ENCODE results near the gene COG5. TPM values are rescaled to one million over a fixed set of nuclear protein-coding genes. Genes with fewer than 3 reads are reported as not detected.

COG5 gene
- total and polyA plus RNA-seq, 2 of the 8 experiments (the other 6 are each of a cell fraction or from before 2014, with no cell fraction given): 10.5 to 28.1 TPM

- no peak overlapping the region for H3K4me2 ChIP-seq (ENCODE audit: insufficient read depth in 1 of 2, low read depth in 2 of 2, low read length in 2 of 2)
- H2BK12ac ChIP-seq (ENCODE audit: low read depth, low read length): no peak overlapping the region
- H3K27ac ChIP-seq (ENCODE audit: low read depth, low read length): no peak overlapping the region
- no peak for DNase-seq (ENCODE audit: low read depth in 1 of 2, low spot score in 2 of 2)
- no peak overlapping the region for H3K23ac ChIP-seq (ENCODE audit: insufficient read length)
- H4K20me1 ChIP-seq (replicated peaks in 1 of 2; ENCODE audit: control insufficient read depth in 1 of 2, insufficient read depth in 2 of 2, low read length in 2 of 2): peaks cover 0 to 3% of the 10 kb centered on the region in 2 experiments
- no peak overlapping the region for H4K5ac ChIP-seq (ENCODE audit: insufficient read length, low read depth, low read length)
- no peak overlapping the region for H2AFZ ChIP-seq (ENCODE audit: low read length)
- ChIA-PET POLR2A (ENCODE audit: partially characterized antibody) (interaction anchor here (0.6 kb wide), 1 partner anchor 30 kb away, joined by 3 read pairs; no protein-coding TSS in a partner anchor), CTCF (ENCODE audit: partially characterized antibody) (interaction anchor here (1.1 kb wide), 1 partner anchor 22 kb away, joined by 4 read pairs; no protein-coding TSS in a partner anchor)
- H3K79me2 ChIP-seq (ENCODE audit: control insufficient read depth in 1 of 2, insufficient read depth in 2 of 2, low read length in 2 of 2): no peaks in the 10 kb centered on the region
- H3K23me2 ChIP-seq (ENCODE audit: low read depth, low read length): no peaks in the 10 kb centered on the region
- H3K4me1 ChIP-seq (replicated peaks in 1 of 4; ENCODE audit: control insufficient read depth in 3 of 4, insufficient read depth in 4 of 4, low read length in 3 of 4): no peaks in the 10 kb centered on the region
- H3K79me1 ChIP-seq (ENCODE audit: low read depth, low read length): no peaks in the 10 kb centered on the region
- no peak overlapping the region for H2BK20ac ChIP-seq (ENCODE audit: low read length)
- no peak overlapping the region for H3K4ac ChIP-seq (replicated peaks; ENCODE audit: insufficient read length, low read depth, low read length)
- H3K4me3 ChIP-seq (ENCODE audit: extremely low read depth in 1 of 4, insufficient read depth in 2 of 4, low read depth in 3 of 4, low read length in 4 of 4): no peak overlapping the region
- peaks cover 0 to 1% (median 0%) of the 10 kb centered on the region in 4 experiments; a peak in 1 of 7 replicates for H3K27me3 ChIP-seq (replicated peaks in 1 of 4; ENCODE audit: control insufficient read depth in 3 of 4, extremely low read depth in 1 of 4, insufficient read depth in 3 of 4, low read length in 3 of 4)
- WGBS, 2 experiments (ENCODE audit: extremely low coverage in 1 of 2, insufficient coverage in 1 of 2, insufficient read length in 1 of 2, insufficient replicate concordance in 2 of 2, low coverage in 1 of 2, low lambda C conversion rate in 2 of 2, missing lambda C conversion rate in 1 of 2): 92% methylated on average over 4 of the region's 4 CpGs; no CpG with 5 or more reads in 1 of the 2 experiments
- no peak overlapping the region for H2BK120ac ChIP-seq (replicated peaks; ENCODE audit: low read depth, low read length)
- no peak overlapping the region for H4K8ac ChIP-seq (ENCODE audit: extremely low read depth, insufficient read depth, low read length)
- H3K14ac ChIP-seq (ENCODE audit: insufficient read length): no peak overlapping the region
- H2AK5ac ChIP-seq (ENCODE audit: low read depth, low read length): no peak overlapping the region
- no peak overlapping the region; a peak in 1 of 7 replicates for H3K9ac ChIP-seq (replicated peaks in 1 of 4; ENCODE audit: extremely low read depth in 1 of 4, low read depth in 3 of 4, low read length in 3 of 4)
- no peak overlapping the region for H3K18ac ChIP-seq (ENCODE audit: extremely low read depth, low read length)
- H2BK15ac ChIP-seq (ENCODE audit: low read length): no peak overlapping the region
- no peak overlapping the region for H4K91ac ChIP-seq (replicated peaks; ENCODE audit: insufficient read length, low read length)
- FAIRE-seq: no peak
- no peaks in the 10 kb centered on the region; a peak in 1 of 4 replicates for H3K9me3 ChIP-seq (ENCODE audit: insufficient read depth in 2 of 2, low read depth in 1 of 2, low read length in 1 of 2)
- peaks cover 0 to 2% (median 0%) of the 10 kb centered on the region in 4 experiments; a peak in 2 of 8 replicates for H3K36me3 ChIP-seq (ENCODE audit: control insufficient read depth in 2 of 4, insufficient read depth in 4 of 4, low read length in 3 of 4)
- no peak overlapping the region for H2BK5ac ChIP-seq (ENCODE audit: low read depth, low read length)
- no peak overlapping the region for H3K56ac ChIP-seq (replicated peaks; ENCODE audit: insufficient read length, low read depth, low read length)
- no peak for TF ChIP-seq POU5F1 (IDR thresholded peaks at IDR 0.05; ENCODE audit: low read depth, low read length)
- no peak for TF ChIP-seq TAF7 (optimal IDR thresholded peaks at IDR 0.05; ENCODE audit: borderline replicate concordance, low read depth, low read length)
- no peak for TF ChIP-seq TEAD4 (IDR thresholded peaks at IDR 0.05; ENCODE audit: low read depth, low read length)
- no peak for TF ChIP-seq NRF1 (IDR thresholded peaks at IDR 0.05; ENCODE audit: low read depth, low read length)
- no peak for TF ChIP-seq TBP (IDR thresholded peaks at IDR 0.05; ENCODE audit: low read depth, low read length)
- no peak for TF ChIP-seq RBBP5 (IDR thresholded peaks at IDR 0.05; ENCODE audit: borderline replicate concordance, low read depth, low read length)
- no peak for TF ChIP-seq JUND (IDR thresholded peaks at IDR 0.05; ENCODE audit: low read length)
- TF ChIP-seq SIRT6 (IDR thresholded peaks at IDR 0.05; ENCODE audit: low read length): no peak
- no peak for TF ChIP-seq SP4 (IDR thresholded peaks at IDR 0.05; ENCODE audit: low read length)
- no peak for TF ChIP-seq BRCA1 (IDR thresholded peaks at IDR 0.05; ENCODE audit: low read depth, low read length)
- no peak for TF ChIP-seq JUN (IDR thresholded peaks at IDR 0.05; ENCODE audit: low read depth, low read length)
- TF ChIP-seq TAF1 (IDR thresholded peaks at IDR 0.05; ENCODE audit: low read depth, low read length): no peak
- TF ChIP-seq POLR2AphosphoS5 (IDR thresholded peaks at IDR 0.05; ENCODE audit: low read depth, low read length): no peak
- no peak for TF ChIP-seq CHD2 (IDR thresholded peaks at IDR 0.05; ENCODE audit: low read length)
- TF ChIP-seq MAFK (IDR thresholded peaks at IDR 0.05; ENCODE audit: low read depth, low read length): no peak
Observed at GRCh38 chr7:107242267-107242666, 321.5 kb downstream of the COG5 start.
